ENCODE results near the gene ARPC1B. TPM values are rescaled to one million over a fixed set of nuclear protein-coding genes. Genes with fewer than 3 reads are reported as not detected.
A peak's percentile ranks its signal among the peaks of the same experiment; 100 is the strongest.

Gene ARPC1B
- total and polyA plus RNA-seq, 9 of the 15 experiments (the other 6 are each of a cell fraction or from before 2014, with no cell fraction given): 6.7 to 357 (median 211) TPM

- peak; percentile 85 for TF ChIP-seq ETS1 (conservative IDR thresholded peaks at IDR 0.05; ENCODE audit: control insufficient read depth, low read depth, low read length)
- TF ChIP-seq ZNF436 (CRISPR knock-in tag; IDR thresholded peaks at IDR 0.05): no peak
- no peak for TF ChIP-seq ZNF561 (CRISPR knock-in tag; conservative IDR thresholded peaks at IDR 0.05)
- no peak for TF ChIP-seq HDGF (IDR thresholded peaks at IDR 0.05)
- TF ChIP-seq HBP1 (CRISPR knock-in tag; IDR thresholded peaks at IDR 0.05): no peak
- no peak for TF ChIP-seq RBM17 (IDR thresholded peaks at IDR 0.05; ENCODE audit: borderline replicate concordance, low read depth, low read length)
- peak; percentile 97 for TF ChIP-seq POLR2A (conservative IDR thresholded peaks at IDR 0.05)
- no peak for TF ChIP-seq ZNF592 (IDR thresholded peaks at IDR 0.05)
- TF ChIP-seq RBFOX2 (IDR thresholded peaks at IDR 0.05; ENCODE audit: low read depth, low read length): peak; percentile 97
- TF ChIP-seq DDX20 (tag; IDR thresholded peaks at IDR 0.05; ENCODE audit: low read depth): no peak
- peak; percentile 66; the same call in 1 of the 2 replicates for TF ChIP-seq ZKSCAN1 (IDR thresholded peaks at IDR 0.05; ENCODE audit: low read depth, low read length)
- peak; percentile 98 for TF ChIP-seq MEIS2 (IDR thresholded peaks at IDR 0.05; ENCODE audit: partially characterized antibody)
- TF ChIP-seq, protein P1, sequence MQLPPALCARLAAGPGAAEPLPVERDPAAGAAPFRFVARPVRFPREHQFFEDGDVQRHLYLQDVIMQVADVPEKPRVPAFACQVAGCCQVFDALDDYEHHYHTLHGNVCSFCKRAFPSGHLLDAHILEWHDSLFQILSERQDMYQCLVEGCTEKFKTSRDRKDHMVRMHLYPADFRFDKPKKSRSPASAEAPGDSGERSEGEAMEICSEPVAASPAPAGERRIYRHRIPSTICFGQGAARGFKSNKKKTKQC (CRISPR knock-in tag; IDR thresholded peaks at IDR 0.05): peak; percentile 84
- no peak for TF ChIP-seq DLX4 (CRISPR knock-in tag; IDR thresholded peaks at IDR 0.05)
- peak; percentile 48; the same call in 1 of the 2 replicates for TF ChIP-seq ERF (CRISPR knock-in tag; IDR thresholded peaks at IDR 0.05)
- peak; percentile 22; the same call in 1 of the 2 replicates for TF ChIP-seq NFE2 (IDR thresholded peaks at IDR 0.05; ENCODE audit: low read depth)
- TF ChIP-seq ZNF253 (CRISPR knock-in tag; conservative IDR thresholded peaks at IDR 0.05): no peak
- TF ChIP-seq PPARD (CRISPR knock-in tag; IDR thresholded peaks at IDR 0.05): no peak
- TF ChIP-seq SREBF2 (CRISPR knock-in tag; IDR thresholded peaks at IDR 0.05): no peak
- TF ChIP-seq PRPF4 (IDR thresholded peaks at IDR 0.05; ENCODE audit: insufficient read depth, low read depth, low read length, poor library complexity, severe bottlenecking): peak; percentile 33
- no peak for TF ChIP-seq ZNF23 (CRISPR knock-in tag; IDR thresholded peaks at IDR 0.05)
Measured at GRCh38 chr7:99325592-99326407, 48.7 kb upstream of the ARPC1B start, which contains the start of gene ARPC1A (continued).

Data from K562 (cell line).